ENCODE measurements around the gene PIK3CG. TPM values are rescaled to one million over a fixed set of nuclear protein-coding genes. Genes with fewer than 3 reads are reported as not detected.
"Not testable (repeated sequence)": the region's sequence is repeated elsewhere in the genome, so short reads cannot be mapped to it uniquely, and the experiment has no call there.

The PIK3CG gene
- total RNA-seq, 1 experiment from 2014 or later: 2.9 TPM

DNA sequence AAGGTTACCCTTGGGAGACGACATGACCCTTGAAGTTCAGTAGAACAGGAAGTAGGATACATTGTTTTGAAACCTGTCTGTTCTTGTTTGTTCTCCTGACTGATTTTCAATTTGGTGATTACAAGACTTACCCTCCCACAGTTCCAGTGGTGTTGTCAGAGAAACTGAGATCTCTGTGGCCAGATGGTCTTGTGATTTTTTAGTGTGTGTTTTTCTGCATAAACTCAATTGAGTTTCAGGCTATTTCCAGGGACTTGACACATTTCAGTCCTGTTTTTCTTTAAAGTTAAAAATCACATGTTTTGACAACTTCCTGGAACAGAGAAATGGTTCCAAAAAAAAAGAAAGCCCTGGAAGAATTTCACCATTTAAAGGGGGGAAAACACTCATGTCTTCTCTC lies 22.3 kb downstream of the PIK3CG start:
- no peak for DNase-seq (ENCODE audit: low spot score)

DNA sequence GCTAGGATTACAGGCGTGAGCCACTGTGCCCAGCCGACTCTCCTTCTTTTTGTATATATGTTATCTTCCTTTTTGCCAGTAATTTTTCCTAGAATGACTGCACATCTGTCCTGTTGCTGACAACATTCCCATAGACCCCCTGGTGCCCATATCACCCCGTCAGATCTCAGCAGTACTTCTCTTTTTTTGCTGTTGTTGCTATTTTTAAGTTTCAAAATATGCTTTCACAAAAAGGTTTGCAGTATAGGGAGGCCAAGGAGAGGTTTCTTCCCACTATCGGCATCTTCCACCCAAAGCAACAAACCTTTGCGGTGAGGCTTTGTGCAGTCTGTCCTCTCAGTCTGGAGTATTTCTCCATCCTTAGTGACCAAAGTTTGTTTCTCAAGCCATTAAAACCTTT lies 23.1 kb downstream of the PIK3CG start:
- no peak for DNase-seq (ENCODE audit: low spot score)

DNA sequence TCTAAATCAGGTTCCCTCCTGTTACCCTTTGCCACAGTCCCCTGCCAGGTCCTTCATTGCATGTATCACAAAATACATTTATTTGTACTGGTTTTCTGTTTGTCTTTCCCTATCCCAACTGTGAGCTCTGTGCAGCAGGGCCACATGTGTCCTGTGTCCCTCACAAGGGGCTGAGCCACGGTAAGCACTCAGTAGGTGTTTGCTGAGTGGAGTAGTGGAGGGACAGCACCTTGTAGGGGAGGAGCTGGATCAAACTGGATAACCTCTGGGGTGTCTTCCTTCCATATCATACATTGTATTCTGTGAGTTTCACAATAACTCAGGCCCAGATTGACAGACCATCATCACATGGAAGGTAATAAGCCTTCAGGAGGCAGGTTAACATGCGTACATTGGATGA lies 25.9 kb downstream of the PIK3CG start:
- DNase-seq (ENCODE audit: low spot score): no peak

DNA sequence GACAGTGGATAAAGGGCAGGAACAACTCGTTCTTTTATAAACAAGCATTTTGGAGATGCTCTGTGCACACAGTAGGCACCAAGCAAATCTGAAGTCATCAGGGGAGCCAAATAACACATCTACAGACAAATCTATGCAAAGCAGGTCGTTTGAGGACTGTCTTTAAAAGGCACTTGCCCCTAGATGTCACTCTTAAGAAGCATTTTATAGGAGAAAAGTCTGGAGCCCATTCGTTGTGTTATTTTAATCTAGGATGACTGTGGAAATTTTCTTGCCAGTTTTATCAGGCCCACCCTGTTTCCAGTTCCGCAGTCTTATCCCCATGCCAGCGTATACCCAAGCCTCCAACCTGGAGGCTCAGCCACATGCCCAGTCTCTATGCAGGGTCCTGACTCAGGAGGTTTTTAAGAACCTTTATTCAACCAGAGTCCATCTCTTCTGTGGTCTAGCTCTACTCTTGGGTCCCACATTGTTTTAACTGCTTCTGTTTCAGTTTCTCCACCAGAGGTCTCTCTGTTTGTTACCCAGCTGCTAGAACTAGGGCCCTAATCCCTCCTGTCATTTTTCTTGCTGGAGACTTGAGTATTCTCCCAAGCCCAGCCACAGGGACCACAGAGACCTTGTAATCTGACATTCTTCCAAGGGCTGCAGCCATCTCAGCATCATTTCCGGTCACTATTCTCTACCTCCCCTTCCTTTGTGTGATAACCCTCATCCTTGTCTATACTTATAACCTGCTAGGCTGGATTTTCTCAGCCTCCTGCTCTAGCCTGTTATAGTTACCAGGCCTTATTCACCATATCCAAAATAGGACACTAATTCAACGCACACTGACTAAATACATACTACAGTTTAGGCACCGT lies 26.7 kb downstream of the PIK3CG start:
- DNase-seq (ENCODE audit: low spot score): peak; percentile 25

DNA sequence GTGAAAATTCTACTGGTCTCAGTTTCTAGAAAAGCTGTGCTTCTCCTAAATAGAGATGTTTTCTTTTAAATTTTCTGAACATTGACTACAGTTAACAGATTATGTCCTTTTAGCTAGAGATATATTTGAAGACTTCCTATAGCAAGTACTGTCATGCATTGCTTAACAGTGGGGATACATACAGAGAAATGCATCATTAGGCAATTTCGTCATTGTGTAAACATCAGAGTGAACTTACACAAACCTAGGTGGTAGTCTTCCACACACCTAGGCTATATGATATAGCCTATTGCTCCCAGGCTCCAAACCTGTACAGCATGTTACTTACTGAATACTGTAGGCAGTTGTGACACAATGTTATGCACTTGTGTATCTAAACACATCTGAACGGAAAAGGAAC lies 28.5 kb downstream of the PIK3CG start:
- no peak for DNase-seq (ENCODE audit: low spot score)

DNA sequence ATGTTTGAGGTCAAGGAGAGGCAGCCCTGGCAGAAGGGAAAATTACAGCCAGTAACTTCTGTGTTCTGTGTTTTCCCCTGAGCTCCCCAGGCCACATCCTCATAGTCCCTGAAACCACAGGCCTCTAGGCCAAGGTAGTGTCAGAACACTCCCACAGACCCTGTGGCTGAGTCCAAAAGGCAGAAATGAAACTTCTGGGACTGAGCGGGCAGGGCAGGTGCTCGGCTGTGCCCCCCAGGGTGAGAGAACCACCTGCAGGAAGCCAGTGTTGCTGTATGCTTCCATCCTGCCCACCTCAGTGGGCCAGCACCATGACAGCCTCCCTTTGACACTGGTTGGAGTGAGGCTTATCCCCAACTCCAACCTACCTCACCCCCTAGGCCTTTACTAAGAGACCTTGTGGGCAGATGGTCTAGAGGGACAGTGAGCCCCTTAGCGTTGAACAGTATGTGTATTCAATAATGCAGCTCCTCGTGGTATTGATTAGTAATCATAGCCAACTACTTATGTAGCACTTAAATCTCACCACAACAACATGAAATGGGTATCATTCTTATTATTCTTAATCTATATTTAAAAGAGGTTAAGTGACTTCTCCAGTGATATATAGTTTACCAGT lies 30.3 kb downstream of the PIK3CG start:
- DNase-seq (ENCODE audit: low spot score): no peak

DNA sequence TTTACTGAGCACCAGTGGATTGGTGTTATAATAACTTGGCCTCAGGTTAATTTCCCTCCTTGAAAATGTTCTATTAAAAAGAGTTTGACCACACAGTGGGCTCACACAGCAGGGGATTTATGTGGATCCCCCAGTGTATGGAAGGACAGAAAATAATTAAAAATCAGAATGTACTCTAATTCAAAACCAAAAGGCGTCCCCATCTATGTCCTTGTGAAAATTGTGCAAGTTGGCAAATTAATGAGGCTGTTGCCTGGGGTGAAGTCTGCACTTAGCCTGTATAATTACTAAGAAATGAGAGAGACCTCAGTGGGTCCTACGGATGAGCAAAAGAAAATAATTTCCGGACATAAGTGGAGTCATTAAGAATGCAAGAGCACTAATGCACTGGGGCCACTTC lies 31.1 kb downstream of the PIK3CG start:
- no peak for DNase-seq (ENCODE audit: low spot score)

DNA sequence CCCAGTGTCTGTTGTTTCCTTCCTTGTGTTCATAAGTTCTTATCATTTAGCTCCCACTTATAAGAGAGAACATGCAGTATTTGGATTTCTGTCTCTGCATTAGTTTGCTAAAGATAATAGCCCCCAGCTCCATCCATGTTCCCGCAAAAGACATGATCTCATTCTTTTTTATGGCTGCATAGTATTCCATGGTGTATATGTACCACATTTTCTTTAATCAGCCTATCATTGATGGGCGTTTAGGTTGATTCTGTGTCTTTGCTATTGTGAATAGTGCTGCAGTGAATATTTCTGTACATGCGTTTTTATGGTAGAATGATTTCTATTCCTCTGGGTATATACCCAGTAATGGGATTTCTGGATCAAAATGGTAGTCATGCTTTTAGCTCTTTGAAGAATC lies 32.5 kb downstream of the PIK3CG start:
- DNase-seq (ENCODE audit: low spot score): not testable (repeated sequence)

DNA sequence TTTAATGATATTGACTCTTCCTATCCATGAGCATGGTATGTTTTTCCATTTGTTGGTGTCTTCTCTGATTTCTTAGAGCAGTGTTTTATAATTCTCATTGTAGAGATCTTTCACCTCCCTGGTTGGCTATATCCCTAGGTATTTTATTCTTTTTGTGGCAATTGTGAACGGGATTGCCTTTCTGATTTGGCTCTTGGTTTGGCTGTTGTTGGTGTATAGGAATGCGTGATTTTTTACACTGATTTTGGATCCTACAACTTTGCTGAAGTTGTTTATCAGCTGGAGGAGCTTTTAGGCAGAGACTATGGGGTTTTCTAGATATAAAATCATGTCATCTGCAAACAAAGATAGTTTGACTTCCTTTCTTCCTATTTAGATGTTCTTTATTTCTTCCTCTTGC lies 33.9 kb downstream of the PIK3CG start:
- DNase-seq (ENCODE audit: low spot score): not testable (repeated sequence)

DNA sequence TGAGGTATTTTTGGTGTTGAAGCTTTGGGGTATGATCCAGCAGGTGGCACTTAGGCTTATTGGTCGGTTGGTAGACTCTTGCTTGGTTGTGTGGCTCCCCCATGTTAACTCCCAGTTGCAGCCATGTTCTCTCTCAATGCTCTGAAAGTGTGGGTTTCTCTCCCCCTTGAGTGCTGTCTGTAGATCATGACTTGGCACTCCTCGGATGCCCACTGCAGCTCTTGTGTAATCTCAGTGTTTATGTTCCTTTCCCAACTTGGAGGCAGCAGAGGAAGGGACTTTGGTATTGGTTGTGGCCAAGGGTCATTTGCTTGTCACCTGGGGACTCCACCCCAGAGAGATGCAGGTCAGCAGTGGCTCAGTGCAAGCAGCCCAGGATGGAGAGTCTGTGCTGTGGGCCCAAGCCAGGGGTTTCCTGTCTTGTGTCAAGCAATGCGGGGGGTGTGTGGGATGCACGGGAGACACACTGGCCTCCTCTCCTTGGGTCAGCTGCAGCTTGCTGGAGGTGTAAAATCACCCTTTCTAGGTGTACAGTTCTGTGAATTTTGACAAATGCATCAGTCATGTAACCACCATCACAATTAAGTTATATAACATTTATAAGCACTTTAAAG lies 36.9 kb downstream of the PIK3CG start:
- no peak for DNase-seq (ENCODE audit: low spot score)

DNA sequence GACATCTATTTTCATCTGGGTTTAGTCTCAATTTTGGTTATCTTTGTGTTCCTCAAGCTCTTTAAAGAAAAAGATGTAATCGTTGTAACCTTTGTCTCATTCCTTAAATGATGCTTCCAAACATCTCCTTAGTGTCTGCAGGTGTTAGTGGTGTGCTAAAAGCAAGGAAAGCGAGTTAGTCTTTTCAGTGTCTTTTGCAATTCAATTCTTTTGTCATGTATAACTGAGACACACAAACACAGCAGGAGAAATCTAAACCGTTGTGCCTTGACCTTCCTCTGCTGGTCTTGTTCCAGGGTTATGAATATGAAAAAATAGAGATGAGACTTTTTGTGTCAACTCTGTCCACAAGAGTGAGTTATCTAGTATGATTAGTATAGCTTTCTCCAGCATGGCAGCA lies 40.7 kb downstream of the PIK3CG start:
- DNase-seq (ENCODE audit: low spot score): no peak

DNA sequence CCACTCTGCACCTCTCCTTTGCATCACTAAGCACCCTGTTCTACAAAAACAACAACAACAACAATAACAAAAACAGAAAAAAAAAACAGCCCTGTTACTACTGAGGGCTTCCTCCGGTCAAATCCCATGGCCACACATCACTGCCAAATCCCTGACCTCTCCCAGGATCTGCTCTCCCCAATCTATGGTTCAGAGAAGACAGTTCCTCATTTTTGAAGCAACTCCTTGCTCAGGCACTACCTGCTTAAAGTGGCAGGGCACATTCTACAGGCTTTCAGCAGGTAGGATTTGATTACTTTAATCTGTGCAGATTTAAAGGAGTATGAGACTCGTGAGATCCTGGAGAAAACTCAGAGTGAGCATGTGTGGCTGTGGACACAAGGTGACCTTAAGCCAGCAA lies 46.9 kb downstream of the PIK3CG start:
- DNase-seq (ENCODE audit: low spot score): no peak

DNA sequence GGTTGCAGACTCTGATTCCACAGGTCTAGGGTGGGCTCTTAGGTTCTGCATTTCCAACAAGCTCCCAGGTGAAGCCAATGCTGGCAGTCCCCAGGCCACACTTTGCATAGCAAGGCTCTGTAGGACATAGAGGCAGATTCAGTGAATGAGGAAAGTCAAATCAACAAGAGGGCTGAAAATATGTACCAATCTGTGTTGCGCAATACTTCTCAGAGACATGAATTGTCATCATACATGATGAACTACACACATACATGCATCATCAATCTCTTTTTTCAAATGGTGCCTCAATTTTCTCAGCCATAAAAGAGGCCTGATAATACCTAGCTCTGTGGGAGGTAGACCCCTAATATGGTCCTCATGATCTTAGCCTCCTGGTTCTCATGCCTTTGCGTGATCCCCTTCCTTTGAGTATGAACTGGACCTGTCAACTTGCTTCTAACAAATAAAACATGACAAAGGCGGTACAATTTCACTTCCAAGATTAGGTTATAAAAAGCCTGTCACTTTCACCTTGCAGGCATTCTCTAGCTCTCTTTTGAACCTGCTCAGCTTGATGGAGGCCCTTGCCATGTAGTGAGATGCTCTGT lies 49.0 kb downstream of the PIK3CG start:
- no peak for DNase-seq (ENCODE audit: low spot score)

DNA sequence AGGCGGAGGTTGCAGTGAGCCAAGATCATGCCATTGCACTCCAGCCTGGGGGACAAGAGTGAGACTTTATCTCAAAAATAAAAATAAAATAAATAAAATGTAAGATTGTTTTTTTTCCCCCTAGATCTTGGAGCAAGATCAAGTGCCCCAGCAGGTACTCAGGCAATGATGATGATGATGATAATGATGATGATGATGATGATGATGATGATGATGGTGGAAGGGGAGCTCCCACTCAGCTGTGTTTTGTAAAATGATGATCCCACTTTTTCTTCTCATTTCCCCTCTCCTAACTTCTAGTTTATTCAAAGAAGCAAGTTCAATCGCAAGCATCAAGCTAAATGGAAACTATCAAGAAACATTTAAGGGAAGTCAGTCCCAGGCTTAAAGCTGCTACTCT lies 50.3 kb downstream of the PIK3CG start:
- no peak for DNase-seq (ENCODE audit: low spot score)

DNA sequence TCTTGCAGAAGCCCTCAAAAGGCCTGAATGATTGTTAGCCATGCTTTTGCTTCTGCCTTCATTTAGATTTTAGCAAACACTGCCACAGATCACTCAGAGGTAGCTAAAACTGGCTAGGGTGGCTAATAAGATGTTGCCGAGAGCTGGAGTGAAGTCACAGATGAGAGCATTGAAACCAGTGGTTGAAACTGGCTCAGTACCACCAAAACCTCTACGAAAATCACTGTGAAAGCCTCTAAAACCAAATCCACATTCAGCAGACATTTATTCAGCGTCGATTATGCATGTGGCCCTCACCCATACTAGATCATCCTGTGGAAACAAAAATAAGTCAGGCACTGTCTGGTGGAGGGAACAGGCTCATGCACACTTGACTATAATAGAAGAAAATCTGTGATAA lies 50.8 kb downstream of the PIK3CG start:
- no peak for DNase-seq (ENCODE audit: low spot score)

DNA sequence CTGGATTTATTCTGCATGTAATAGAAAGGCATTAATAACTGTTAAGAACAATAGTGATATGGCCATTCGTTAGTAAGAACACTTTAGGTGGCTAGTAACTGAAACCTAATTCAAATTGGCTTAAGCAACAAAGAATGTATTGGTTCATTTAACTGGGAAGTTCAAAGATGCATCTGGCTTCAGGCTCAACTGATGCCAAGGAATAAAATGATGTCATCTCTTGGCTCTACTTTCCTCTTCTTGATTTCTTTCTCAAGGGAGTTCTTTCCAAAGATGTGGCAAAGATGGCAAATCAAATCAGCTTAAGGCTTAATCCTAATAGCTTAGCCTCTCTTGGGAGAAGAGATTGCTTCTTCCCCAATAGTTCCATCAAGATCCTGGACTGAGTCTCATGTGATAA lies 51.6 kb downstream of the PIK3CG start:
- DNase-seq (ENCODE audit: low spot score): no peak

DNA sequence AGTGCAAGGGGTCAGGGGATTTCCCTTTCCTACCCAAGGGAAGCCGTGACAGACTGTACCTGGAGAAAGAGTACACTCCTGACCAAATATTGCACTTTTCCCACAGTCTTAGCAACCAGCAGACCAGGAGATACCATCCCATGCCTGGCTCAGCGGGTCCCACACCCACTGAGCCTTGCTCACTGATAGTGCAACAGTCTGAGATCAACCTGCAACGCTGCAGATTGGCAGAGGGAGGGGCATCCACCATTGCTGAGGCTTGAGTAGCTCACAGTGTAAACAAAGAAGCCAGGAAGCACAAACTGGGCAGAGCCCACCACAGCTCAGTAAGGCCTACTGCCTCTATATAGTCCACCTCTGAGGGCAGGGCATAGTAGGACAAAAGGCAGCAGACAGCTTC lies 53.9 kb downstream of the PIK3CG start:
- DNase-seq (ENCODE audit: low spot score): no peak

DNA sequence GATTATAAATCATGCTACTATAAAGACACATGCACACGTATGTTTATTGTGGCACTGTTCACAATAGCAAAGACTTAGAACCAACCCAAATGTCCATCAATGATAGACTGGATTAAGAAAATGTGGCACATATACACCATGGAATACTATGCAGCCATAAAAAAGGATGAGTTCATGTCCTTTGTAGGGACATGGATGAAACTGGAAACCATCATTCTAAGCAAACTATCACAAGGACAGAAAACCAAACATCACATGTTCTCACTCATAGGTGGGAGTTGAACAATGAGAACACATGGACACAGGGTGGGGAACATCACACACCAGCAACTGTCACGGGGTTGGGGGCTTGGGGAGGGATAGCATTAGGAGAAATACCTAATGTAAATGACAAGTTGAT lies 59.4 kb downstream of the PIK3CG start:
- not testable (repeated sequence) for DNase-seq (ENCODE audit: low spot score)

DNA sequence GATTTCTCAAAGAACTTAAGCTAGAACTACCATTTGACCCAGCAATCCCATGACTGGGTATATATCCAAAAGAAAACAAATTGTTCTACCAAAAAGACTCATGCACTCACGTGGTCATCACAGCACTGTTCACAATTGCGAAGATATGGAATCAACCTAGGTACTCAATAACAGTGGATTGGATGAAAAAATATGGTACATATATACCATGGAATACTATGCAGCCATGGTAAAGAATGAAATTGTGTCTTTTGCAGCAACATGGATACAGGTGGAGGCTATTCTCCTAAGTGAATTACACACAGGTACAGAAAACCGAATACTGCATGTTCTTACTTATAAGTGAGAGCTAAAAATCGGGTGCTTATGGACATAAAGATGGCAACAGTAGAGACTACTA lies 61.8 kb downstream of the PIK3CG start:
- DNase-seq (ENCODE audit: low spot score): no peak

DNA sequence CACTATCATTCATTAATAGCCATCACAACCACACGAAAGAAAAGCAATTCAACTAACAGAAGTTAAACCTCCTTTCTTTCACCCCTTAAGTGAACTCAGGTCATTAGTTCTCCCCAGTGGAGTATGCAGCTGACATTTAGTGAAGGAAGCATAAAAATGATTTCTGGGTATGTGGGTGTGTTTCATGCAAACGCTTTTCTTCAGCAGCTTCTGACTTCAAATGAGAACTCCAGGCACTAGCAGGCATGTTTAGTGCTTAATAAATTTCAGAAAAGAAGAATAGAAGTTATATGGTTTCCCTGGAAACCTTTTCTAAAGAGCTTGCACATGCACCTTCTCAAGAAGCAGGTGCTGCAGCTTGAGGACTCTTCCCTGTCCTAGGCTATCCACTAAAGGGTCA lies 62.5 kb downstream of the PIK3CG start:
- DNase-seq (ENCODE audit: low spot score): no peak

DNA sequence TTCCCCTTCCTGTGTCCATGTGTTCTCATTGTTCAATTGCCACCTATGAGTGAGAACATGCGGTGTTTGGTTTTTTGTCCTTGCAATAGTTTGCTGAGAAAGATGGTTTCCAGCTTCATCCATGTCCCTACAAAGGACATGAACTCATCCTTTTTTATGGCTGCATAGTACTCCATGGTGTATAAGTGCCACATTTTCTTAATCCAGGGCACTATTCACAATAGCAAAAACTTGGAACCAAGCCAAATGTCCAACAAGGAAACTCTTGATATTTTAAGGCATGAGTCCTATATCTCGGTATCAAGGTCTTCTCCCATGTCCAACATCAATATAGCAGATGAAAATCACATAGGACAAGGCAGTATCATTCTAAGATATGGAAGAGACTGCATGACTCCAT lies 64.5 kb downstream of the PIK3CG start:
- DNase-seq (ENCODE audit: low spot score): not testable (repeated sequence)

DNA sequence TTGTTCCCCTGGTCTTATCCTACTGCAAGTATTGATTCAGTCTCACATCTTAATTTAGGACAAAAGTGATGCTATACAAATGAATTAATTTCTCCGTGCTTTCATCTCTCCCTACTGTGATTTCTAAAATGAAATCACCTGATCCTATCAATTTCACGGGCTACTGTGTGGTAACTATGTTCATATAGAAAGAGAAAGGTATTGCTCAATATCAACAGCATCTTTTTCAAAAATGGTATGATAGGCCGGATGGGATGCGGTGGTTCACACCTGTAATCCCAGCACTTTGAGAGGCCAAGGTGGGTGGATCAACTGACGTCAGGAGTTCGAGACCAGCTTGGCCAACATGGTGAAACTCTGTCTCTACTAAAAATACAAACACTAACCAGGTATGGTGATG lies 71.2 kb downstream of the PIK3CG start:
- no peak for DNase-seq (ENCODE audit: low spot score)

DNA sequence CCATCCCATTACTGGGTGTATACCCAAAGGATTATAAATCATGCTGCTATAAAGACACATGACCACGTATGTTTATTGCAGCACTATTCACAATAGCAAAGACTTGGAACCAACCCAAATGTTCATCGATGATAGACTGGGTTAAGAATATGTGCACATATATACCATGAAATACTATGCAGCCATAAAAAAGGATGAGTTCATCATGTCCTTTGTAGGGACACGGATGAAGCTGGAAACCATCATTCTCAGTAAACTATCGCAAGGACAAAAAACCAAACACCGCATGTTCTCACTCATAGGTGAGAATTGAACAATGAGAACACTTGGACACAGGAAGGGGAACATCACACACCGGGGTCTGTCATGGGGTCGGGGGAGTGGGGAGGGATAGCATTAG lies 73.0 kb downstream of the PIK3CG start:
- DNase-seq (ENCODE audit: low spot score): not testable (repeated sequence)
